SW 1271 (cell line): Measurements from ENCODE around the gene TTLL10.

Experiments used
- DNase-seq, 2 experiments: peaks; one replicate each; lab custom pipeline; 2025; lab: John Stamatoyannopoulos, UW

The TTLL10 gene, protein sequence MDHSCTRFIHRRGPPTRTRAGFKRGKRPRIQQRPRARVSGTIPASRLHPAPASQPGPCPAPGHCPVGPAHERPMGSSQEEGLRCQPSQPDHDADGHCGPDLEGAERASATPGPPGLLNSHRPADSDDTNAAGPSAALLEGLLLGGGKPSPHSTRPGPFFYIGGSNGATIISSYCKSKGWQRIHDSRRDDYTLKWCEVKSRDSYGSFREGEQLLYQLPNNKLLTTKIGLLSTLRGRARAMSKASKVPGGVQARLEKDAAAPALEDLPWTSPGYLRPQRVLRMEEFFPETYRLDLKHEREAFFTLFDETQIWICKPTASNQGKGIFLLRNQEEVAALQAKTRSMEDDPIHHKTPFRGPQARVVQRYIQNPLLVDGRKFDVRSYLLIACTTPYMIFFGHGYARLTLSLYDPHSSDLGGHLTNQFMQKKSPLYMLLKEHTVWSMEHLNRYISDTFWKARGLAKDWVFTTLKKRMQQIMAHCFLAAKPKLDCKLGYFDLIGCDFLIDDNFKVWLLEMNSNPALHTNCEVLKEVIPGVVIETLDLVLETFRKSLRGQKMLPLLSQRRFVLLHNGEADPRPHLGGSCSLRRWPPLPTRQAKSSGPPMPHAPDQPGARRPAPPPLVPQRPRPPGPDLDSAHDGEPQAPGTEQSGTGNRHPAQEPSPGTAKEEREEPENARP

DNA sequence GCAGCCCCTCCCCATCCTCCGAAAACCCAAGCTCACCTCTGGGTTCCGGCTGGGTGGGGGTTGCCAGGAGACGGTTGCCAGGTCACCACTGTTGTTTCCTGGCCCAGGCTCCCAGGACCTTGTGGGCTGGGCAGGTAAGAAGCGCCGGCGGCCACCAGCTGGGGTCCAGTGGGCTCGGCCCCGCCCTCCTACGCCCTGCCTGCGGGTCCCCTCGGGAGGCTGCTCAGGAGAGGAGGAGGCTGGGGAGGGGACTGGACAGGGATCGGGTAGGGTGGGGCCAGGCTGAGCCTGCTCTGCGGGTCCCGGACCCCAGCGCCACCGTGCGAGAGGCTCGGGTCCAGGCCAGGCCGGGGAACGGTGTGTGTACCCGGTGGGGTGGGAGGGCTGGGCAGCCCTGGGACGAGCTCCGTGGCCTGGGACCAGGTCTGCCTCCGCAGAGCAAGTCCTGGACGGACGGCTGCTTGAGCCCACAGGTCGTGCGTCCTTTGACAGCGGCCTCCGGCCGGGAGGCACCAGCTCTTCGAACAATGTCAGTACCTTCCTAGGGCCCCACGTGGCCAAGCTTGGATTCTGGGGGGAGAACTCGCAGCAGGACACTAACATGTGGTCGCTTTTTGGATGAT, at the start of gene TTLL10:
TTLL10 (plus strand) TSS at position 88 of the 623 bp plus-strand sequence. CDS start 5,336 bp downstream, outside the sequence.
- no peak for DNase-seq

- no peak for DNase-seq
Observed at GRCh38 chr1:1124508-1124785, 49.2 kb upstream of the TTLL10 start.

GRCh38 chr1:1124786-1125642, 48.7 kb upstream of the TTLL10 start:
- no peak for DNase-seq

- no peak for DNase-seq
Observed at GRCh38 chr1:1125945-1126344, 47.7 kb upstream of the TTLL10 start.

- DNase-seq = no peak
Observed at GRCh38 chr1:1127551-1128451, 45.9 kb upstream of the TTLL10 start.

DNA sequence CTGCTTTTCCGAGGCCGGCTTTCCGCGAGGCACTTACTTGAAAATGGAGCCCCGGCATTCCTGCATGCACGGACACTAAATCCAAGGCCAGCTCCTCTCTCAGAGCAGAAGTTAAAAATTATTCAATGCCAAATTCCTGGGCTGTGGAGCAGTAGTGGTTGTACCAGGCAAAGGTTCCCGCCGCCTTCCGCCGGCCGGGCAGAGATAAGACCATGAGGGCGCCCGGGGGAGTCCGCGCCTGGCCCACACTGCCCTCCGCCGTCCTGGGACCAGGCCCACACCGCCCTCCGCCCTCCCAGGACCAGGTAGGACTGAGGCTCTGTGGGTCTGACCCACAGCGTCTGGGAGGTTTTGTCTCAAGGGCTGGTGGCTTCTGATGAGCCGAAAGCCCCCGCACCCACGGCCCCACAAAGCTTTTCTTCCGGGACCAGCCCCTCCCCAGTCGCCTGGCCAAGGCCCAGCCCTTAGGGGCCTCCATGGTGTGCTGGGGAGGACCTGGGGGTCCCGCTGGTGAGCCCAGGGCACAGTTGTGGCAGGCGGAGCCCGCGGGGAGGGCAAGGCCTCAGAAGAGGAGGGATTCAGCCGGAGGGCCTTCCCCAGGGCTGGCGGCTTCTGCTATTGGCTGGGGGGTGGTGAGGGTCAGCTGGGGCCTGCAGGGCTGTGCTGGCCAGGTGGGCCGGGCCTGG, 45.1 kb upstream of the TTLL10 start:
- DNase-seq = no peak

- DNase-seq = no peak
Observed at GRCh38 chr1:1129381-1129821, 44.3 kb upstream of the TTLL10 start.

DNA sequence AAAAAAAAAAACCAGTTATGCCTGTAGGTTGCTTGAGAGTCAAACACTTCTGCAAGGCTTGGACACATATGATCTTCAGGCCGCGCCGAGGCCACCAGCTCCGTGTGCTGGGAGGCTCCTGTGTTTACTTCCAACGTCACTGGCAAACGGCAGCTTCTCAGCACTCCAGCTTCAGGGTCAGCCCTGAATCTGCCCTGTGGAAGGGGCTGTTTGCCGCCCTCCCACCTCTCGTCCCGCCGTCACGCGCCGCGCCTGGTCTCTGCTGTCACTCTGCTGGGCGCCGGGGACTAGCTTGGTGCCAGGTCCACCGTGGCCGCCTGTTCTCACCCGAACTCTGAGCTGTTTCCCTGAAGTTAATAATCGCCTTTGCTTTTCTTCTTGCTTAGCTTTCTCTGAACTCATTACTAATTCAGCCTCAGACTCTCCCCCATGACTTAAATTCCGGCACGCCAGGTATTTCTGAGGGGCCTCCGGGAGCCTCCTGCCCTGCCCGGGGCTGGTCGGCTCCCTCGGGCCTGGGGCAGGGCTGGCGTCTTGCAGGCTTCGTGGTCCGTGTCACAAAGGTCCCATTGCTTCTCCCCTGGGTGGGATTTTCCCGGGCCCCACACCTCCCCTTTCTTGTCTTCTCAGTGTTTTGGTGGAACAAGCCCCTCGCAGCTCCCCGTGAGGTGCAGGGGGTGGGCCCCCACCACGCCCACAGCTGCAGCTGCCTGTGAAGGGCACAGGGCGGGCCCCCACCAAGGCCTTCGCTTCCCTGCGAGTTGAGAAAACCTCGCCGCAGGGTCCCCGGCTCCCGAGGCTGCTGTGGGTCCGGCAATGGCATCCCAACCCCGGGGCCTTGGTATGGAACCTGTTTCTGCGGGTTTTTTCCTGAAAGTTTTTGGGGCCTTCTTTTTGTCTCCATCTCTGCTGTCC, 43.2 kb upstream of the TTLL10 start:
- DNase-seq = no peak

DNA sequence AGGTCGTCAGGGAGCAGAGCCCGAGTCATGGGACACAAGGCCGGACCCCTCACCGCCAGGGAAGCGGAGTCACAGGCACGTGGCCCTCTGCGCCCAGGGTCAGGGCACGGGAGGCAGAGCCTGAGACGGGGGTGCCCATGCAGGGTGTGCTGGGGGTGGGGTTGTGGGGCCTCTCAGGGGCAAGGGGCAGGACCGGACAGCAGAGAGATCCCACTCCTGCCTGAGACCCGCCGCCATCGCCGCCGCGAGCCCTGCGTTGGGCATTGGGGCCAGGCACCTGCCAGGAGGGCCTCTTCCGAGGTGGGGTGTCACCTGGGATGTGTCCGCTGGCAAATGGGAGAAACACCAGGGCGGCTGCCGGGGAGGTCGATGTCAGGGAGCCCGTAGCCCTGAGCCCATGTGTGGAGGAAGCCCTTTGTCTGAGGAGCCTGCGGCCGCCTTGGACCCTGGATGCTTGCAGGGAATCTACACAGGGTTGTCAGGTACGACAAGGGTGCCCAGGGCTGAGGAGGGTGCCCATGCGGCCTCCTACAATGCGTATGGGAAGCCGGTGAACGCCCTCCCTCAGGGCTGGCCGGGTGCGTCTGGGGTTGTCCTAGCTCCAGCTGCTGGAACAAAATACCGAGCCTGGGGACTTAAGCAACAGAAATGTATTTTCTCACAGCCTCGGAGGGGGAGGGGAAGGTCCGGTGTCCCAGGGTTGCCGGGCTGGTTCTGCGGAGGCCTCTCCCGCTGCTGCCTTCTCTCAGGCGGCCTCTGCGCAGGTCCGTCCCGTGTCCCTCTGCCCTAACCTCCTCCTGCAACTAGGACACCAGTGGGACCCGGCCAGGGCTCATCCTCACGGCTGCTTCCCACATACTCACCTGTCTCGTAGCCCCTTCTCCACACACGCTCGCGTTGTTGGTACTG, 41.4 kb upstream of the TTLL10 start:
- DNase-seq = no peak

DNA sequence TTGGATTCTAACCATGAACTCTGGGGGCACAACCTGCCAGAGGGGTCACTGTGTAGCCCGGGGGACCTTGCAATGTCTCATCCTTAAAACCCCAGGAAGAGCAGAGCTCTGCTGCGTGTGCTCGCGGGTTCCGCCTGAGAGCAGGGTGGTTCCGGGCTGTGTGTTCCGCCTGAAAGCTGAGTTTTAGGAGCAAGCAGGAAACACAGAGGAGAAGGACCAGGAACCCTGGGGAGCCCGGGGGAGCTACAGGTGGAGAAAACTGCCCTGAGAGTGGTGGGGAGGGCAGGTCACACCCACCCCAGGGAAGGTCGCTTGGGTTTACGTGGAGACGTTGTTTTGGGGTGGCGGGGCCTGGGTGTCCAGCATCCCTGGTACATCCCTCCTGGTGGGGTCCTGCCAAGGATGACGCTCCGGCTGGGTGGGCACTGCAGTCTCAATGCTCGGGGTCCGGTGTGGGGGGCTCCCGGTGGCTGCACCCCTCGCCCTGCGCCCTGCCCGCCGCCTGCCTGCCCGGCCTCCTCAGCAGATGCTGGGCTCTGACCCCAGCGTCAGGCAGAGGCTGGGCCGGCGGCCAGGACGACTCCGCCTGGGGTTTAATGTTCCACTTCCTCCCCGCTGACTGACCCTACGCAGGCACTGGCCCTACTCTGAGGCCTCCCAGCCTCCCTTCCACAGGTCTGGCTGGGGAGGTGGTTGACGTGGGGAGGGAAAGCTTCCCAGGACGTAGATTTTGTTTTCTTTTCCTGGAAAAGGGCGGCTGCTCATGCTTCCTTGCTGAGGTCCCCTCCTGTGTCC, 40.5 kb upstream of the TTLL10 start:
- no peak for DNase-seq

- DNase-seq = no peak
Observed at GRCh38 chr1:1134300-1134970, 39.2 kb upstream of the TTLL10 start.

- DNase-seq = no peak
Observed at GRCh38 chr1:1135339-1136136, 38.1 kb upstream of the TTLL10 start.

DNA sequence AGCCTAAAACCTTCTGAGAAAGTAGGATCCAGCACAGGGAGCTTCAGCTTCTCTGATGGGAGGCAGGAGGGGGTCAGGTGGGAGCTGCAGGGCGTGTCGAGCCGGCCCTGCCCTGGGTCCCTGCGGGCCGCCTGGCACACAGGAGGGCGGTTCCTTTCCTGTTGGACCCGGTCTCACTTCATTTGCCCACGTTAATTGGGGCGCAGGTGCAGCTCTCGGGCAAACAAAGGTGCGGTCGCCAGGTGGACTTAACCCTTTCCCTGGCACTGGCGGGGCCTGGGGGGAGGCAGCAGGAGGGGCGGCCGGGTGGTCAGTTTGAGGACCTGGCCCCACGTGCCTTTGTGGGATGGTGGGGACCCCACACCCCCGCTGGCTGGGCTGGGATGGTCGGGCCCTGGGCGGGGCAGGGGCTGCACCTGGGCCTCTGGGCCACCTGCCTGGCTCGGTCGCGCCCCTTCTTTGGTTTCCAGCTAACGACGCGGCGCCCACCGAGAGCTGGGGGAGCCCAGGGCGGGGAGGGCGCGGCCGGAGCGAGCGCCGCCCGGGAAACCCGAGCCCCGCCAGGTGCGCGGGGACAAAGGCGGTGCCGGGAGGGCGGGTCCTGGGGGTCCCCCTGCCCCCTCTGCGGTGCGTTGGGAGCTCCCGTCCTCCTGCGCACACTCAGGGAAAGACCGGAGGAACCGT, 37.0 kb upstream of the TTLL10 start:
- DNase-seq = no peak

DNA sequence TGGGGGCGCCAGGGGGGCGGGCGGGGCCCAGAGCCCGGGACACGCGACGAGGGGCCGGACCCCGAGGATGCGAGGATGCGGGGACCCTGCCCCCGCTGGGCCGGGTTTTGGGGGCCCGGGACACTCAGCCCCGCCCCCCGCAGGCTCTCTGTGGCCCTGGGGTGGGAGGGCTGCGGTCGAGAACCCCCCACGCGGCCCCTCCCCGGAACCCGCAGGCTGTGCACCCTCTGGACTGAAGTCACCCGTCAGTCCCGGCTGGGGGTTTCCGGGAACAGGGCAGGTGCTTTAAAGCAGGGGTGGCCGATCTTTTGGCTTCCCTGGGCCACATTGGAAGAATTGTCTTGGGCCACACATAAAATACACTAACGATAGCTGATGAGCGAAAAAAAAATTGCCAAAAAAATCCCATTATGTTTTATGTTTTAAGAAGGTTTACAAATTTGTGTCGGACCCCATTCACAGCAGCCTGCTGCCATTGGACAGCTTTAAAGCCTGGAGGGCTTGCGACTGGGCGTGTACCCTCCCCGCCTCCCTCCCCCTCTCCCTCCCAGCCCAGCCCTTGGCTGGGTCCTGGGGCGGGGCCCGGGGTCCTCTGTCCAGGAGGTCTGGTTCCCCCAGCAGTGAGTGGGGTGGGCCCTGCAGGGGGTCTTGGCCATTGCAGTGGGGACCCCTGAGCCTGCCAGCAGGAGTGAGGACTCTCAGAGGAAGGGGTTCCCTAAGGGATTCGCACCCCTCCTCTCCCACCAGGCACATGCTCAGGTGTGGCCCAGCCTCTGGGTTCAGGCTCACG, 36.2 kb upstream of the TTLL10 start:
- DNase-seq = no peak

DNA sequence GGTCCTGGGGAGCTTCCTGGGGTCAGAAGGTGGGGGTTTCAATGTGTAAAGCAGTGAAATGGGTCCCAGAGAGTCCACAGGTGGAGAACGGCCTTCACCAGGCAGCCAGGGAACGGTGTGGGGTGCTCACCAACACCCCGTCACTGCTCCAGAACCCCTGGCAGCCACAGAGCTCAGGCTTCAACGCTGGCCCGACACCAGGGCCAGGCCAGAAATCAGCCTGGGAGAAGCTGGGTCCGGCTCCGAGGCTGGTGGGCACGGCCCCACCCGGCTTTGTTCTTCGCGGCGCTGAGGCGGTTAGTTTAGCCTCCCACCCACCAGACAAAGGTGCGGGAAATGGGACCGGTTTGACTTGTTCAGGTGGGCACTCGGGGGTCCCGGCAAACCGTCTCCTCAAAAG, 33.0 kb upstream of the TTLL10 start:
- no peak for DNase-seq
